Tibial artery (tissue), 4 donors: ENCODE data around the gene ZBTB7C.
A peak's percentile ranks its signal among the peaks of the same experiment; 100 is the strongest.

Experiments used
- DNase-seq, 2 donors: peaks; one replicate each; pipeline ENCODE4 v3.0.0-alpha.2; 2019
- H3K27ac ChIP-seq, 2 donors: fragments of 200-600 bp; sonication (generic) in 1 of 2; 1 replicate in 1 of 2; 2 replicates in 1 of 2; pipeline ENCODE4 v1.5.1; 2018 to 2019; ENCODE audit warnings: mild to moderate bottlenecking in 1 of 2
- H3K27me3 ChIP-seq, 2 donors: fragments of 200-600 bp; sonication (generic) in 1 of 2; one replicate each; pipeline versions ENCODE4 v1.5.1 to v1.6.0; 2016 to 2019
- H3K36me3 ChIP-seq, 3 donors: fragments of 200-600 bp; sonication (generic) in 2 of 3; one replicate each; pipeline ENCODE4 v1.5.1; 2016 to 2019; ENCODE audit warnings: mild to moderate bottlenecking in 2 of 3
- H3K4me1 ChIP-seq, 4 donors: fragments of 200-600 bp; sonication (generic) in 2 of 4; 1 replicate in 3 of 4; 2 replicates in 1 of 4; pipeline ENCODE4 v1.5.1; 2016 to 2019
- H3K4me3 ChIP-seq, 2 donors: fragments of 200-600 bp; sonication (generic) in 1 of 2; 1 replicate in 1 of 2; 2 replicates in 1 of 2; pipeline ENCODE4 v1.5.1; 2018 to 2019; ENCODE audit warnings: mild to moderate bottlenecking in 2 of 2
- H3K9me3 ChIP-seq, 3 donors: fragments of 200-600 bp; sonication (generic) in 1 of 3; one replicate each; pipeline ENCODE4 v1.5.1; 2016 to 2019
- CTCF ChIP-seq, 2 experiments: fragments of 200-600 bp in 1 of 2; fragments of 450-650 bp in 1 of 2; IDR thresholded peaks; one replicate each; pipeline ENCODE4 v1.5.1; 2017 to 2019; ENCODE audit warnings: antibody characterized with exemption in 2 of 2, mild to moderate bottlenecking in 1 of 2, moderate library complexity in 1 of 2
- intact Hi-C: fragments of 100-400 bp; cut with DNase I; formaldehyde crosslinking; loops from one replicate; pipeline ENCODE4 v1.15.0; 2023; ENCODE audit warnings: low total_unique reads

ZBTB7C gene

GRCh38 chr18:48078448-48078847 lies 330.7 kb downstream of the ZBTB7C start:
- intact Hi-C loops: no loop called here
- no peak overlapping the region for H3K4me3 ChIP-seq
- peak in 1 of 2 donors; percentile 32 for DNase-seq
- no peaks in the 10 kb centered on the region for H3K27me3 ChIP-seq
- no peaks in the 10 kb centered on the region for H3K4me1 ChIP-seq
- no peak overlapping the region for H3K27ac ChIP-seq
- no peak for TF ChIP-seq CTCF (IDR thresholded peaks at IDR 0.05)
- no peaks in the 10 kb centered on the region for H3K36me3 ChIP-seq
- H3K9me3 ChIP-seq: no peaks in the 10 kb centered on the region

GRCh38 chr18:48077291-48077690 lies 331.9 kb downstream of the ZBTB7C start:
- Histone ChIP-seq H3K27ac (no peak overlapping the region), H3K4me3 (no peak overlapping the region), H3K36me3 (no peaks in the 10 kb centered on the region), H3K9me3 (no peaks in the 10 kb centered on the region), H3K27me3 (no peaks in the 10 kb centered on the region), H3K4me1 (peaks cover 0 to 10% (median 0%) of the 10 kb centered on the region in 4 donors)
- TF ChIP-seq CTCF (IDR thresholded peaks at IDR 0.05): no peak
- intact Hi-C loops: no loop called here
- peak in 1 of 2 donors; percentile 21 for DNase-seq

- no peak for TF ChIP-seq CTCF (IDR thresholded peaks at IDR 0.05)
- intact Hi-C loops: no loop called here
- Histone ChIP-seq H3K9me3 (no peaks in the 10 kb centered on the region), H3K36me3 (no peaks in the 10 kb centered on the region), H3K27ac (no peak overlapping the region), H3K4me3 (no peak overlapping the region), H3K27me3 (no peaks in the 10 kb centered on the region), H3K4me1 (peaks cover 0 to 14% (median 0%) of the 10 kb centered on the region in 4 donors)
- peak in 1 of 2 donors; percentile 32 for DNase-seq
Measured at GRCh38 chr18:48076461-48076860, 332.7 kb downstream of the ZBTB7C start.

GRCh38 chr18:48075707-48076093 lies 333.5 kb downstream of the ZBTB7C start:
- no peak for TF ChIP-seq CTCF (IDR thresholded peaks at IDR 0.05)
- H3K27ac ChIP-seq: no peak overlapping the region

GRCh38 chr18:48074929-48075706 lies 334.1 kb downstream of the ZBTB7C start:
- intact Hi-C loops: no loop called here
- no peaks in the 10 kb centered on the region for H3K27me3 ChIP-seq
- DNase-seq: peak in 1 of 2 donors; percentile 20
- no peaks in the 10 kb centered on the region for H3K9me3 ChIP-seq
- no peak overlapping the region for H3K27ac ChIP-seq
- TF ChIP-seq CTCF (IDR thresholded peaks at IDR 0.05): no peak
- H3K4me3 ChIP-seq: no peak overlapping the region
- no peaks in the 10 kb centered on the region for H3K36me3 ChIP-seq
- peaks cover 0 to 14% (median 0%) of the 10 kb centered on the region in 4 donors for H3K4me1 ChIP-seq

More at GRCh38 chr18:48075707-48076093, 333.5 kb downstream of the ZBTB7C start:
- Histone ChIP-seq H3K4me3 (no peak overlapping the region), H3K36me3 (no peaks in the 10 kb centered on the region), H3K4me1 (peaks cover 0 to 14% (median 0%) of the 10 kb centered on the region in 4 donors), H3K9me3 (no peaks in the 10 kb centered on the region), H3K27me3 (no peaks in the 10 kb centered on the region)
- DNase-seq: no peak
- intact Hi-C loops: no loop called here
